Measurements from ENCODE around the gene SDHAF2.
"Not testable (repeated sequence)": the region's sequence is repeated elsewhere in the genome, so short reads cannot be mapped to it uniquely, and the experiment has no call there.

SDHAF2 gene

DNA sequence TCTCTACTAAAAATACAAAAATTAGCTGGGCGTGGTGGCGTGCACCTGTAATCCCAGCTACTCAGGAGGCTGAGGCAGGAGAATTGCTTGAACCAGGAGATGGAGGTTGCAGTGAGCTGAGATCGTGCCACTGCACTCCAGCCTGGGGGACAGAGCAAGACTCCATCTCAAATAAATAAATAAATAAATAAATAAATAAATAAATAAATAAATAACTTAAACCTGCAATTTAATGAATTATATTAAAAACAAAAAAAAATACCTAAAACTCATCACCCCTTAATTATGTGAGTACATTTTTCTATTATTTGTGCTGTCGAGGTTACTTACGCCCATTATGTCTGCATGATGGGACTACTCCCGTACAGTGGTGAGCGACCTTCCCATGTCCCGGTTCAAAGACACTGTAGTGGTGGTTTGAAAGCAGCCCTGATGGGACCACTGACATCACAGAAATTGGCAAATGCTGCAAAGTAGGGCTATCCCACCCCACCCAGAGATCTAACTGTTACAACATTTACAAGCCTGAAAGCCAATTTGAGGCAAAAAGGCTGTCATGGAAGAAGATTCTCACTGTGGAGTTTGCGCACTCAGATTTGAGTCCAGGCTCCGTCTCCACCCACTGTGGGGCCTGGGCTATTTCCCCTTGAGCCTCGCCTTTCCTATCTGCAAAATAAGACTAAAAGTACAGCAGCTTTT is 49.6 kb downstream of the SDHAF2 start:
- not testable (repeated sequence) for DNase-seq

DNA sequence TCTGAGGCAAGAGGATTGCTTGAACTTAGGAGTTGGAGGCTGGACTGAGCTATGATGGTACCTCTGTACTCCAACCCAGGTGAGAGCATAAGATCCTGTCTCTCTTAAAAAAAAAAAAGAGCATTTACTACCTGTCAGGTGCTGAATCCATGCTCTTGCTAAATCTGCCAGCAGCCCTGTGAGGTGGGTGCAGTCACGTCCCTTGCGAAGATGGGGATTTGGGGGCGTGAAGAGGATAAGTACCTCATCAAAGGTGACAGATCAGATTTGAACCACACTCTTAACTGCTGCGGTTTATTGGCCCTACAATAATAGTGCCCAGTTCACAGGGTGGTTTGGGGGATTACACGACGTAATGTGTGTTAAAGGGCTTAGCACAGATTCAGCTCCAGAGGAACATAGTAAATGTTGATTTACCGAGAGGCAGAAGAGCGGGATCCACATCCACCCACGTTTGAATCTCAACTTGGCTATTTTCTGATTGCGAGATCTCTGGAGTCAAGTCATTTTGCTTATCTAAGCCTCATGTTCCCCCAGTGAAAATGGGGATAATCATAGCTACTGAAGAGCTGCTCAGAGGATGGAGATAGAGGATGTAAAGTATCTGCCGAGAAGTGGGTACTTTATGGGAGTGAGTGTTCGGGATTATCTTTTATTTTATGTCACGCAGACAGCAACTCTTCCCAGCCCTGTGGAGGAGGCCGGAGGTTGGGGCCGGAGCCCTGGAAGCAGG is 50.5 kb downstream of the SDHAF2 start:
- DNase-seq = no peak

DNA sequence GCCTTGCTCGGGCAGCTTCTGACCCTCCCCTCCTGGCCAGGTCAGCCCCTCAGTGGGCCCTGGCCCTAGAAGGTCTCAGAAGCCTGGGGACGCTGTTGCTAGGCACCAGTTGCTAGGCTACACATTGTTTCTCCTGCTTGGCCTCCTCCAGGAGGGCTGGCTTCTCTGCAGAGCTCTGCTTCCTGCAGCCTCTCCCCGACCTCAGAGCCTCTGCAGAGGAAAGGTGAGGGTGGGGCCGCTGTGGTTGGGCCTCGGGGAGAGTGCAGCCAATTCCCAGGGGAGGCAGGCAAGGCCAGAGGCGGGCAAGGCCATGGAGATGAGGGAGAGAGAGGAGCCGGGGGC is 51.0 kb downstream of the SDHAF2 start:
- no peak for DNase-seq

DNA sequence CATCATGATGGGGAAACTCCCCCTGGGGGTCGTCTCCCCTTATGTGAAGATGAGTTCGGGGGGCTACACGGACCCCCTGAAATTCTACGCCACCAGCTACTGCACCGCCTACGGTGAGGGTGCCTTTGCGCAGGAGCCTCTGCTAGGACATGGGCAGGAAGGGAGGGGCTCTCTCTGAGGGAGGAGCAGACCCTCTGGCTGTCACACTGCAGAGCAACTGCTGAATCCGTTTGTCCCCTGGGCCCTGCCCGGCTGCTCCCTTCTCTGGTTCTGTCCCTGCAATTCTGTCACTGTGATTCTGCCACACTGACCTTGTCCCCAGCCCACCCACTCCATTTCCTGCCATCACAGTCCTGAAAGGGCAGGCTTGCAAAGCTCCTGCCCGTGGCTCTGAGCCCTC is 51.9 kb downstream of the SDHAF2 start:
- no peak for DNase-seq

DNA sequence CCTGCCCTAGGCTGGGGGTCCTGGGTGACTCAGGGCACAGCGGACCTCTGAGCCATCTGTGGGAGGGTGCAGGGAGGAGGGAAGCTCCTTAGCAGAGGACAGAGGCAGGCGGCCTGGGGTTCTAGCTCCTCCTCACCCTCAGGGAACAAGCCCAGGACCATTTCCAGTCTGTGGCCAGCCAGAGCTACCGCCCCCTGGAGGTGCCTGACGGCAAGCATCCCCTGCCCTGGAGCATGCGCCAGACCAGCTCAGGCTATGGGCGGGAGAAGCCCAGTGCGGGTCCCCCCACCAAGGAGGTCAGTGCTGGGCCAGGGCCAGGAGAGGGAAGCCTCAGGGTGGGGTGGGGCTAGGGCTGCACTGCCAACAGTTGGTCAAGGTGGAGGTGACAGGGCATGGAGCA is 52.6 kb downstream of the SDHAF2 start:
- DNase-seq = no peak

- DNase-seq = no peak
Observed at GRCh38 chr11:61484541-61484940, 54.6 kb downstream of the SDHAF2 start.

- no peak for DNase-seq
Observed at GRCh38 chr11:61485080-61485479, 55.2 kb downstream of the SDHAF2 start.

- DNase-seq = no peak
Observed at GRCh38 chr11:61486011-61486620, 56.2 kb downstream of the SDHAF2 start.

- DNase-seq = no peak
Observed at GRCh38 chr11:61486779-61487178, 56.9 kb downstream of the SDHAF2 start.

GRCh38 chr11:61487342-61488025 is 57.6 kb downstream of the SDHAF2 start:
- DNase-seq = no peak

GRCh38 chr11:61488651-61489291 is 58.8 kb downstream of the SDHAF2 start:
- no peak for DNase-seq

DNA sequence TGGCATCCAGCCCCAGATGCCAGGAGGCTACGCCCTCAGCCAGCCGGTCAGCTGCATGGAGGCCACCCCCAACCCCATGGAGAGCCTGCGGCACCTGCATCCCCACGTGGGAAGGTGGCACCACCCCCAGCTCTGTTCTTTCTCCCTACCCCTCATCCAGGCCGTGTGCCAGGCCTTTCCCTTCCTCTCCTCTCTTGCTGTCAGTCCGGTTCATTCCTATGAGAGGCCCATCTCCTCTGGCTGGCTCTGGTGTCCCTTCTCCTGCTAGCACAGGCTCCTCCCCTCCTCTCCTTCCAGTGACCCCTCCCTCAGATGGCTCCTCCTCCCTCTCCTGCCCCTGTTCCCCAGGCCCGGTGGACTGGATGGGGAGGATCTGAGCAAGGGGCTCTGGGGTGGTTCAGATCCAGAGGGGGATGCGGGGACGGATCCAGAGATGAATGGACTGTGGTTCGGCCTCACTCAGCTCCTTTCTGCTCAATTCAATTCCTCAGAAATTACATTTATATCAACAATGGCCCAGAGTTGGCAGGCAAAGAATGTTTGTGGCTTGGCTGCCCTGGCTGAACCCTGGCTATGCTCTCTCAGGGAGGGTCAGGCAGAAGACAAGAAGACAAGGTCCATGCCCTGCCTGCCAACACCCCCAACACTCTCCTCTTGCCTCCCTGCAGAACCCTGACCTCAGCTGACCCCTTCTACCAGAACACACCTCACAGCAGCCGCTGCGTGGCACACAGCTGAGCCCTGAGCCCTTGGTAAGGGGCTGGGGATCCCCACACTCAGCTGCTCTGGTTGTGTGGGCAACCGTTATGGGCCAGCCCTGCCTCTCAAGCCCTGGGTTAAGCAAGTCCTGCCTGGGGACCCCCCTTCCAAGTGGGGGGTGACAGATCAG is 60.2 kb downstream of the SDHAF2 start:
- DNase-seq = no peak

GRCh38 chr11:61491736-61492395 is 61.9 kb downstream of the SDHAF2 start:
- DNase-seq = no peak

DNA sequence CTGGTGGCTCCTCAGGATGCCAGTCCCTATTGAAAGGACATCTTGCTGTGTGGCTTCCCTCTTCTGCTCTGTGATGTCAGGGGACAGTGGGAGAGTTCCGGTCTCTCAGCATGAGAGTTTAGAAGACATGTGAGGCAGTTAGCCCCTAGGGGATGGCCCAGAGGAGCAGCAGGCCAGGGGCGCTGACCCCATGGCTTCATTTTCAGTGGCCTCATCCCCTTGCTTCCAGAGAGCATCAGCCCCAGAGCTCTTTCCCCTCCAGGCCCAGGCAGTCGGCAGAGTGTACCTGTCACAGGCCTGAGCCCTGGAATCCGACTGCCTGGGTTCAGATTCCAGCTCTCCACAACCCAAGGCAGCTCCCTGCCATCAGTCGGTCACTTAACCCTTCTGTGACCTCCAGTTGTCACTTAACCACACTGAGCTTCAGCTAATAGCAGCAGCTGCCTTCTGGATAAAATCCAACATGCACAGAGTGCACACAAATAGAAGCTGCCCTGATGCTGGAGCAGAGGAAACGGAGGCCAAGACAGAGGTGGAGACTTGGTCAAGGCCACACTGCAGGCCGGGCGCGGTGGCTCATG is 64.5 kb downstream of the SDHAF2 start:
- no peak for DNase-seq

DNA sequence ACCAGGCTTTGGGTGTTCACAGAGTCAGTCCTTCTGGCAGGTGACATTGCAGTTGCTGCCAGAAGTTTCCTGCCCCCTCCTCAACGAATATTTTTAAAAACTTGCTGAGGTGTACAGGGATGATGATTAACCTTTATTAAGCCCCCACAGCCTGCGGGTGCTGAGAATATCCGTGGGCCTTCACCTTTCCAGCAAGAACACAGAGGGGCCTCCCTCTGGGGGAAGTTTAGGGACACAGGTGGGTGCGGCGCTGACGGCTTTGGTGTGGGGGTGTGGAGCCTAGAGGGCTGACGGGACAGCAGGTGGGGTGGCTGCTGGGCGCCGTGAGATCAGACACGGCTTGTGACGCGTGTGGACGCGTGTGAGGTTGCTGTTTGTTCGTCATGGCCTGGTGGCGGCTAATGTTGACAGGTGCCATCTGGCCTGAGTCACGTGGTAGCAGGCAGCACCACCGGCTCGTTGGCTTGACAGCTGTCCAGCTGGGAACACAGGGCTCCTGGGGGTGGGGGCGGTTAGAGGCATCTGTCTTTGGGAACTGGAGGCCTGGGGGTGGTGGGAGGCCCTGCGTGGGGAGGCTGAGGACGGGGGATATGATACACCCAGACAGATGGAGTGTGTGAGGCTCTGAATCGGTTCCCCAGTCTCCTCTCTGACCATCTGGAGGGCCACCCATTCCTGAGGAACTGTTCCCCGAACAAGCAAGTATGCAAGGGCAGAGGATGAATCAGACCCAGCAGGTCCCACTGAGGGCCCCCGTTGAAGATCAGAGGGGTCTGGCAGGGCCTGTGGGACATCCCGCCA is 66.1 kb downstream of the SDHAF2 start:
- no peak for DNase-seq
